ENCODE results near the gene RSU1. TPM values are rescaled to one million over a fixed set of nuclear protein-coding genes. Genes with fewer than 3 reads are reported as not detected.

The RSU1 gene
- polyA plus RNA-seq, 1 experiment, result 277 TPM

DNA sequence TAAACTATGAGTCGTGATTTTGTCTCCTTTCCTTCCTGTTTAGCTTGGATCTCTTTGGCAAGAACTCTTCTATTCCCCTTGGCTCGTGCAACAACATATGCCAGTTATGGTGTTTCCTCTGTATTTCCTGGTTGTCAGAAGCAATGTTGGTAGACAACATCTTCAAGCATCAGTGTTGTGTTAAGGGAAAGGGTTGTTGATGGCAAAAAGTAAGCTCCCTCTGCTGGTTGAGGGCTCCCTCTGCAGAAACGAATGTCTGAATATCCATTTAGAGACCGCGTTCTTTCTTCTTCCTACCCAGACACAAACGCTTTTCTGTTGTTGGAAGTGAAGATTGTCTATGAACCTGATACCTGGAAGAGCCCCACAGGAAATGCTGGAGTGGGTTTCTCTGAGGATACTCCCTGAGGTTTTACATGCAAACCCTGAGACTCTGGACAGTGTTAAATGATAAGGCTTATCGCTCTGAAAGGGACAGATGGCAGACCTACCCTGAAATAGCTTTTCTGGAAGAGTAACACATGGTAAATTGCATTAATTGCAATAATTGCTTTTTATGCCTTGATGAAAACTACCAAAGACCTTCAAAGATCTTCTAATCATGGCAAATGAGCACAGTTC is 272.0 kb downstream of the RSU1 start:
- DNase-seq (ENCODE audit: low read depth), result no peak
- ChIA-PET CTCF (interaction anchor here (0.6 to 2.6 kb wide), 10 partner anchors 13 to 1764 kb away, joined by 3 to 19 read pairs (median 4); no protein-coding TSS in a partner anchor), POLR2A (no interaction called here)
- no peaks in the 10 kb centered on the region for H3K27me3 ChIP-seq (ENCODE audit: control insufficient read depth, insufficient read depth, low read length)
- no peak overlapping the region for H3K4me3 ChIP-seq (ENCODE audit: low read depth, low read length)
- peak; percentile 78 for TF ChIP-seq CTCF (IDR thresholded peaks at IDR 0.05; ENCODE audit: insufficient read depth, low read depth, low read length)
- no peaks in the 10 kb centered on the region for H3K36me3 ChIP-seq (ENCODE audit: control insufficient read depth, insufficient read depth, low read length)

DNA sequence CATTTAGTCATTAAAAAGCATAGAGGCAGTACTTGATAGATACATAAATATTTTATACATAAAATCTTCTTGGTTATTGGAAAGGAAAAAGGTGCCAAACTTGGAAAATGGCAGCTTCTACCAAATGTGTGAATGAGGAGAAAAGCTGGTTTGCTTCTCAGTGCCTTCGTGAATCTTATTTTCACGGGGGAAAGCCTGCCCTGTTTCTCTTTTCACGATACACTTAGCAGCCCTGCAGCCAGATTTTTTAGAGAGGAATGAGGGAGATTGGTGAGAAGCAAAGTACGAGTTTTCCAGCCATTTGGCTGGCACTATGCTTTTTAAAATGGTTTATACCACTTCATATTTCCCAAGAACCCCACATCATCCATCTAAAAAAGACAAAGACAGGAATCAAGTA is 272.6 kb downstream of the RSU1 start:
- Histone ChIP-seq H3K4me3 (ENCODE audit: low read depth, low read length) (no peak overlapping the region), H3K36me3 (ENCODE audit: control insufficient read depth, insufficient read depth, low read length) (no peaks in the 10 kb centered on the region), H3K27me3 (ENCODE audit: control insufficient read depth, insufficient read depth, low read length) (no peaks in the 10 kb centered on the region)
- CTCF ChIA-PET, result interaction anchor here (1.1 to 2.6 kb wide), 9 partner anchors 13 to 1117 kb away, joined by 3 to 19 read pairs (median 4); no protein-coding TSS in a partner anchor
- POLR2A ChIA-PET, result no interaction called here
- TF ChIP-seq CTCF (IDR thresholded peaks at IDR 0.05; ENCODE audit: insufficient read depth, low read depth, low read length), result no peak
- no peak for DNase-seq (ENCODE audit: low read depth)

GRCh38 chr10:16544099-16544498 is 273.1 kb downstream of the RSU1 start:
- DNase-seq (ENCODE audit: low read depth), result no peak
- Histone ChIP-seq H3K36me3 (ENCODE audit: control insufficient read depth, insufficient read depth, low read length) (no peaks in the 10 kb centered on the region), H3K27me3 (ENCODE audit: control insufficient read depth, insufficient read depth, low read length) (no peaks in the 10 kb centered on the region), H3K4me3 (ENCODE audit: low read depth, low read length) (no peak overlapping the region)
- CTCF ChIA-PET, result interaction anchor here (0.6 to 2.6 kb wide), 3 partner anchors 16 to 34 kb away, joined by 3 to 19 read pairs (median 4); no protein-coding TSS in a partner anchor
- no peak for TF ChIP-seq CTCF (IDR thresholded peaks at IDR 0.05; ENCODE audit: insufficient read depth, low read depth, low read length)
- POLR2A ChIA-PET, result no interaction called here

Small RNA genes lying within 50 kb of the gene (small RNA-seq; reads per million reads assigned to genes)
- not detected for gene RF02271 (ENCODE audit: insufficient read length, low read depth, low replicate concordance)
